ENCODE measurements around the gene RENBP. TPM values are rescaled to one million over a fixed set of nuclear protein-coding genes. Genes with fewer than 3 reads are reported as not detected.

RENBP gene
- total and polyA plus RNA-seq, 2 of the 13 experiments (the other 11 are each of a cell fraction or from before 2014, with no cell fraction given), result 1.4 to 2.6 TPM

GRCh38 chrX:153971124-153971449 lies 26.6 kb upstream of the RENBP start (continued):
- TF ChIP-seq PATZ1 (CRISPR knock-in tag; IDR thresholded peaks at IDR 0.05), result 0 out of 2 replicates have a peak, but pooled peaks have one; percentile 35
- no peak for TF ChIP-seq NFIC (IDR thresholded peaks at IDR 0.05; ENCODE audit: low read length)
- peak; percentile 56 for TF ChIP-seq ELF1 (CRISPR knock-in tag; IDR thresholded peaks at IDR 0.05)
- TF ChIP-seq ZNF605 (CRISPR knock-in tag; IDR thresholded peaks at IDR 0.05), result no peak
- no peak for TF ChIP-seq WIZ (CRISPR knock-in tag; IDR thresholded peaks at IDR 0.05)
- no peak for TF ChIP-seq NBN (conservative IDR thresholded peaks at IDR 0.05)
- no peak for TF ChIP-seq ELF4 (CRISPR knock-in tag; IDR thresholded peaks at IDR 0.05; ENCODE audit: borderline replicate concordance)
- TF ChIP-seq GMEB1 (CRISPR knock-in tag; IDR thresholded peaks at IDR 0.05; ENCODE audit: borderline replicate concordance), result no peak; the same call in 1 of the 2 replicates
- no peak for TF ChIP-seq PITX1 (CRISPR knock-in tag; IDR thresholded peaks at IDR 0.05)
- TF ChIP-seq ZNF124 (CRISPR knock-in tag; IDR thresholded peaks at IDR 0.05), result no peak
- TF ChIP-seq RBAK (CRISPR knock-in tag; IDR thresholded peaks at IDR 0.05), result no peak
- TF ChIP-seq ZKSCAN5 (CRISPR knock-in tag; IDR thresholded peaks at IDR 0.05), result no peak
- TF ChIP-seq HIC2 (CRISPR knock-in tag; IDR thresholded peaks at IDR 0.05; ENCODE audit: low read depth), result no peak
- TF ChIP-seq MLXIP (CRISPR knock-in tag; IDR thresholded peaks at IDR 0.05; ENCODE audit: borderline replicate concordance), result no peak
- TF ChIP-seq SPEN (CRISPR knock-in tag; IDR thresholded peaks at IDR 0.05; ENCODE audit: low read depth), result no peak
- TF ChIP-seq SSRP1 (CRISPR knock-in tag; IDR thresholded peaks at IDR 0.05), result no peak
- peak; percentile 32 for TF ChIP-seq HNRNPLL (IDR thresholded peaks at IDR 0.05; ENCODE audit: low read depth, low read length, poor library complexity, severe bottlenecking)
- 0 out of 2 replicates have a peak, but pooled peaks have one; percentile 7 for TF ChIP-seq HMGXB3 (CRISPR knock-in tag; IDR thresholded peaks at IDR 0.05; ENCODE audit: borderline replicate concordance)

Measured in HepG2 (cell line).